RWPE1 (cell line): ENCODE measurements around the gene RFX2.
A peak's percentile ranks its signal among the peaks of the same experiment; 100 is the strongest.

Experiments
- CTCF ChIA-PET: fragments of 350-600 bp; sonication (Branson Sonifier 250); formaldehyde crosslinking; extraction: SDS; loops from one replicate; lab custom pipeline; 2021; lab: Yijun Ruan, JAX
- POLR2A ChIA-PET: fragments of 400-600 bp; formaldehyde crosslinking; extraction: SDS; loops from one replicate; lab custom pipeline; 2020; ENCODE audit warnings: antibody characterized with exemption; ENCODE audit not compliant: low non-redundant PET; lab: Yijun Ruan, JAX
- DNase-seq: peaks from one replicate; pipeline ENCODE4 v3.0.0; 2012; ENCODE audit warnings: low spot score
- H3K27ac ChIP-seq: fragments of 450-650 bp; 2 replicates; pipeline ENCODE4 v1.5.1; 2017
- CTCF ChIP-seq: fragments of 450-650 bp; conservative IDR thresholded peaks from 2 replicates; pipeline ENCODE4 v1.5.1; 2017; ENCODE audit warnings: low read depth, mild to moderate bottlenecking

RFX2 gene

GRCh38 chr19:6047741-6048251, 62.5 kb downstream of the RFX2 start:
- TF ChIP-seq CTCF = no peak; the same call in 1 of the 2 replicates
- peak overlapping the region; percentile 55 for H3K27ac ChIP-seq
- peak; percentile 40 for DNase-seq
- POLR2A ChIA-PET = no interaction called here
- CTCF ChIA-PET = interaction anchor here (0.6 to 2.4 kb wide), 23 partner anchors 8 to 271 kb away, joined by 3 to 39 read pairs (median 4); partner anchors contain the start of gene RANBP3

- peak overlapping the region; percentile 55; the same call in 1 of the 2 replicates for H3K27ac ChIP-seq
- ChIA-PET CTCF (interaction anchor here (0.6 to 2.4 kb wide), 11 partner anchors 8 to 153 kb away, joined by 3 to 39 read pairs (median 4); no protein-coding TSS in a partner anchor), POLR2A (no interaction called here)
- no peak for TF ChIP-seq CTCF
- DNase-seq = no peak
Observed at GRCh38 chr19:6047256-6047655, 63.0 kb downstream of the RFX2 start.

GRCh38 chr19:6045108-6045507, 65.2 kb downstream of the RFX2 start:
- ChIA-PET CTCF (interaction anchor here (0.6 to 0.9 kb wide), 2 partner anchors 58 to 212 kb away, joined by 4 to 5 read pairs; no protein-coding TSS in a partner anchor), POLR2A (interaction anchor here (0.5 kb wide), 1 partner anchor 297 kb away, joined by 6 read pairs; no protein-coding TSS in a partner anchor)
- H3K27ac ChIP-seq = no peak overlapping the region
- no peak for TF ChIP-seq CTCF
- no peak for DNase-seq

- ChIA-PET POLR2A (no interaction called here), CTCF (interaction anchor here (0.6 to 0.9 kb wide), 4 partner anchors 57 to 240 kb away, joined by 3 to 4 read pairs (median 3); no protein-coding TSS in a partner anchor)
- no peak for TF ChIP-seq CTCF
- H3K27ac ChIP-seq = peak overlapping the region; percentile 4; the same call in 1 of the 2 replicates
- DNase-seq = no peak
Observed at GRCh38 chr19:6044056-6044805, 66.1 kb downstream of the RFX2 start.

- CTCF ChIA-PET = no interaction called here
Observed at GRCh38 chr19:6042776-6043726, 67.2 kb downstream of the RFX2 start.

More at GRCh38 chr19:6042776-6043726, 67.2 kb downstream of the RFX2 start:
- POLR2A ChIA-PET = no interaction called here
- no peak for DNase-seq
- 0 out of 2 replicates have a peak overlapping the region, but pooled peaks have one; percentile 11 for H3K27ac ChIP-seq
- TF ChIP-seq CTCF = no peak
